Dermis microvascular lymphatic vessel endothelial cell (primary cell): ENCODE results near the gene TCHH. TPM values are rescaled to one million over a fixed set of nuclear protein-coding genes. Genes with fewer than 3 reads are reported as not detected.
"Not testable (repeated sequence)": the region's sequence is repeated elsewhere in the genome, so short reads cannot be mapped to it uniquely, and the experiment has no call there.

Experiments used
- DNase-seq, 2 donors: peaks; one replicate each; pipeline versions ENCODE4 v3.0.0 to v3.0.0-alpha.2; 2010; ENCODE audit warnings: low read depth in 2 of 2
- total RNA-seq: library from RNA; depleted of rRNA; stranded (reverse); fragments of >200 nt; gene quantifications from 2 replicates; pipeline ENCODE4 v1.2.1, GENCODE V29; 2014

Gene TCHH
- total RNA-seq, 1 donor from 2014 or later = under 0.01 TPM

DNA sequence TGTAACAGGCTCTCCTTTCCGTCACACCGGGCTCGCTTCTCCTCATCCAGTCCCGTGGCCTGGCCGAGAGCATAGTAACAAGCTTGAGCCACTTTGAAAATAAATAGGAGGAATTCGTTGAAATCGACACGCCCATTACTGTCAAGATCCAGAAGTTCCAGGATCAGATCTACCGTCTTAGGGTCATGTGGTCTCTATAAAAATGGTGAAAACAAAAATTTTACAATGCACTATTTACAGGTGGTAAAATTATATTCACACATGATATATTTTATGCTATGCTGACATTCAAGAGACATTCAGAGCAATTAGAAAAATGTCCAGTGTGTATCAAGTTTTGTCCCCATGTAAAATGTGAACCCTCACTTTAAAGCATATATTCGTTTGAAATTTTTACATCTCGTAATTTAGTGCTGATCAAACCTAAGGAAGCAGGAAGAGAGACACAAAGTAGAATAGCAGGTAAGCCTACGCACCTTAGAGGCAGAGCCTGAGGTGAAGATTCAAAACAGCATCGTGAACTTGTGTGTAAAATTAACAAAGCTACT, 2.3 kb downstream of the TCHH start:
- DNase-seq = no peak

GRCh38 chr1:152112101-152112884, 3.0 kb downstream of the TCHH start:
- DNase-seq = peak in 1 of 2 donors; percentile 10

DNA sequence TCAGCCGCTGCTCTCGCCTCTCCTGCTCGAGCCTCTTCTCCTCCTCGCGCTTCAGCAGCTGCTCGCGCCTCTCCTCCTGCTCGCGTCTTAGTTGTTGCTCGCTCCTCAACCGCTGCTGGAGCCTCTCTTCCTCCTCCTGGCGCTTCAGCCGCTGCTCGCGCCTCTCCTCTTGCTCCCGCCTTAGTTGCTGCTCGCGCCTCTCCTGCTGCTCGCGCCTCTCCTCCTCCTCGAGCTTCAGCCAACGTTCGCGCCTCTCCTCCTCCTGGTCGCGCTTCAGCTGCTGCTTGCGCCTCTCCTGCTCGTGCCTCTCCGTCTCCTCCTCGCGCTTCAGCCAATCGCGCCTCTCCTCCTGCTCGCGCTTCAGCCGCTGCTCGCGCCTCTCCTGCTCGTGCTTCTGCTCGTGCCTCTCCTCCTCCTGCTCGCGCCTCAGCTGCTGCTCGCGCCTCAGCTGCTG, 3.7 kb downstream of the TCHH start:
- DNase-seq = peak in 1 of 2 donors; percentile 49

GRCh38 chr1:152110860-152111514, 4.3 kb downstream of the TCHH start:
- peak in 1 of 2 donors; percentile 50 for DNase-seq

- DNase-seq = peak in 1 of 2 donors; percentile 38
Measured at GRCh38 chr1:152110365-152110859, 4.8 kb downstream of the TCHH start.

GRCh38 chr1:152109998-152110294, 5.3 kb downstream of the TCHH start:
- no peak for DNase-seq

GRCh38 chr1:152109231-152109997, 5.8 kb downstream of the TCHH start:
- no peak for DNase-seq

- DNase-seq = no peak
Measured at GRCh38 chr1:152108882-152109222, 6.4 kb downstream of the TCHH start.

GRCh38 chr1:152107984-152108881, 7.0 kb downstream of the TCHH start:
- DNase-seq = peak in 1 of 2 donors; percentile 48

- no peak for DNase-seq
Measured at GRCh38 chr1:152107031-152107983, 7.9 kb downstream of the TCHH start.

DNA sequence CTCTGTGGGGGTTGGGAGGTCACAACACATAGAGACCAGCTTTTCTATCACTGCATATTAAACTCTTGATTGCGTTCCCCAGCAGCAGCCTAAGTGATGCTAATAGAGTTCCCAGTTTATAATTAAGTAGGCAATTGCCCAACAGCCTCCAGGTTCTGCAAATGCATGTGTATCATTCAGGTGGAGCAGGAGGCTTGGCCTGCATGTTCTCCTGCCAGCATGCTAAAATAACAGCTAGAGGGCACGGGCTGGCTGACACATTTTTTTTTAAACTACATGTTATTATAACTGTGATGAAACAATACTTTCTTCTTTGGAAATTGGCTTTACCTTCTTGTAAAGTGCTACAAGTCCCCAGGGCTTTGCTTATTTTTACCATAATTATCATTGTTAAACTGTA, 10.4 kb downstream of the TCHH start:
- no peak for DNase-seq

- DNase-seq = no peak
Measured at GRCh38 chr1:152096931-152097330, 18.3 kb downstream of the TCHH start.

- DNase-seq = no peak
Measured at GRCh38 chr1:152089014-152089674, 26.1 kb downstream of the TCHH start, which contains the start of gene TCHHL1. Gene TCHHL1, minus strand, starts transcription at chr1:152089064. Its CDS starts 921 bp downstream, at chr1:152088143.

DNA sequence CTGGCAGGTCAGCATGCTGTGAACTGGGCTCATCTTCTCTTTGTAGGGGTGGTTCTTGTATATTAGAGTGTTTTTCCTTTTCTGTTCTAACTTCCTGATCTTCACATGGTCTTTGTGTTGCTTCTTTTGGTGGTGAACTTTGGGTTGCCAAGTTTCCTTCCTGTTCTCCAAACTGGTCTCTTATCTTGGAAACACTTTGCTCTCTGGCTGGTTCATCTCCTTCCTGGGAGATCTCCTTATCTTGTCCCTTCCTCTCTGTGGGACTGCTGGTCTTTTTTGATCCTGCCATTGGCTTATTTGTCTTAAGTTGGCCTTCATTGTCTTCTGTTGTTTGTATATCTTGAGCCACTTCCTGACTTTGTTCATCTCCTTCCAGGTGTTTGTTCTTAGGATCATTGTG, 28.5 kb downstream of the TCHH start:
- no peak for DNase-seq

DNA sequence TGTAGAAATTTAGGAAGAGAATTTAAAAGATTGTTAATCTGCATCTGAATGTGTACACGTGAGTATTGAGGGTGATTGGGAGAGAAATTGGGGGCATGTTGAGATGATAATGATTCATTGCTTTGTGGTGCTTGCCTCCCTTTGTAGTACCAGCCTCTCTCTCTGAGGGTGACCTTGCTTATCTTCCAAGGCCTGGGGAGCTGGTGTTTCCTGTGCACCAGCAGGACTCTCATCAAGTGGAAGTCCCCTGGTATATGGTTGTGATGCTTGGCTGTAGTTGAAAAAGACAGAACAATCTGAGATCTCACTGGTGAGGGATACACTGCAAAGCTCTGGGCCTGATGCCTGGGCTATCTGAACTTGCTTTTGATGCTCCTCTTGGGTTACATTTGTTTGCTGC, 30.4 kb downstream of the TCHH start:
- DNase-seq = no peak

DNA sequence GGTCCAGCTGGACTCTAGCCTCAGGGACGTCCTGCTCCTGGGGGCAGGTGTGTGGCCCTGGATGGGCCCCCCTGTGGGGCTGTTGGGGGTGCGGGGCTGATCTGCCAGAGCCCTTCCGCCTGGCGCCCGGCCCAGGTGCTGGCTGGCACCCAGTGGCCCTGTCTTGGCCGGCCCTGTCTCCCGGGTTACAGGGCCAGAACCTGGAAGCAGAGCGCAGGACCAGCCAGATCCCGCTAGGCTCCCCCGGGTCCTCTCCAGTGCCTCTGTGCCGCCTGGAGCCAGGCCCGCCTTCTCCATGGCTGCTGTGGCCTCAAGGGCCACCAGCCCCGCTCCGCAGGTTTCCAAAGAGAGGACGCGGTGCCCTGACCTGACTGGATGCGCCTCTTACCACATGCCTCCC, 34.2 kb downstream of the TCHH start:
- not testable (repeated sequence) for DNase-seq

GRCh38 chr1:152080494-152080893, 34.8 kb downstream of the TCHH start:
- DNase-seq = not testable (repeated sequence)

DNA sequence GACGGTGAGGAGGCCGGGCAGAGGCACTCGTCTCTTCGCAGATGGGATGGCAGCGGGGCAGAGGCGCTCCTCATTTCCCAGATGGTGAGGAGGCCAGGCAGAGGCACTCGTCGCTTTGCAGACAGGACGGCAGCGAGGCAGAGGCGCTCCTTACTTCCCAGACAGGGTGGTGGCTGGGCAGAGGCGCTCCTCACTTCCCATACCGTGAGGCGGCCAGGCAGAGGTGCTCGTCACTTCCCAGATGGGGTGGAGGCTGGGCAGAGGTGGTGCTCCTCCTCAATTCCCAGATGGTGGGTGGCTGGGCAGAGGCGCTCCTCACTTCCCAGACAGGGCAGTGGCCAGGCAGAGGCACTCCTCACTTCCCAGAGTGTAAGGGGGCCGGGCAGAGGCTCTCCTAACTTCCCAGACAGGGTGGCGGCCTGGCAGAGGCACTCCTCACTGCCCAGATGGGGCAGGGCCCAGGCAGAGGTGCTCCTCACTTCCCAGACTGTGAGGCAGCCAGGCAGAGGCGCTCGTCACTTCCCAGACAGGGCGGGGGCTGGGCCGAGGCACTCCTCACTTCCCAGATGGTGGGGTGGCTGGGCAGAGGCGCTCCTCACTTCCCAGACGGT, 36.3 kb downstream of the TCHH start:
- no peak for DNase-seq

DNA sequence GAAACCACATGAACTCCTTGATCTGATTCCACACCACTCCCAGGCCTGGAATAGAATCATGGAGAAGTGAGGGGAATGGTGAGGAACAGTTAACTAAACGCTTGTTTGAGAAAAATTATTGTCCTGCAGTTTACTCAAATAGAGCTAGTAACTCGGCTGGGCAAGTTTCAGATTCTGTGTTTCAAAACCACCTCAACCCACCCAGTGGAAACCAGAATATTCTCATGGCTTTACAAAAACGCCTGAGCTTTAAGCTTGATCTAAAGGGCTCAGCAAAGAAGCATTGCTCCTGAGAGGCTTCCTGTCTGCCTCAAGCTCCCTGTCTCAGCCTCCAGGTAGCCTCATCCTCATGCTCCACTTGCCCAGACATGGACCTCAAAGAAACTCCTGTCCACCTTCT, 42.9 kb downstream of the TCHH start:
- no peak for DNase-seq
